B cell (primary cell): Measurements from ENCODE around the gene FBXW9. TPM values are rescaled to one million over a fixed set of nuclear protein-coding genes. Genes with fewer than 3 reads are reported as not detected.

Experiments
- ATAC-seq: fragments of 200-7000 bp; cut with Tn5 transposase; one replicate; pipeline ENCODE4 v1.10.0; 2021; ENCODE audit warnings: low read depth, mild to moderate bottlenecking, moderate number of reproducible peaks, moderate library complexity
- CTCF ChIA-PET: fragments of 350-600 bp; sonication (Branson Sonifier 250); formaldehyde crosslinking; loops from one replicate; lab custom pipeline; 2021; ENCODE audit warnings: antibody characterized with exemption, inconsistent platforms; lab: Charles Lee
- POLR2A ChIA-PET: fragments of 350-600 bp; sonication (Branson Sonifier 250); formaldehyde crosslinking; loops from one replicate; lab custom pipeline; 2021; ENCODE audit warnings: antibody characterized with exemption; lab: Charles Lee
- DNase-seq: peaks from one replicate; pipeline ENCODE4 v3.0.0; 2013
- H2AFZ ChIP-seq: 2 replicates; pipeline ENCODE4 v1.6.1; 2012; ENCODE audit warnings: mild to moderate bottlenecking, low read depth, low read length; ENCODE audit not compliant: insufficient read depth, poor library complexity, severe bottlenecking
- H3K27ac ChIP-seq, 2 donors: 1 replicate in 1 of 2; 2 replicates in 1 of 2; pipeline ENCODE4 v1.5.1; 2012 to 2013; ENCODE audit warnings: low read length in 2 of 2, mild to moderate bottlenecking in 2 of 2, moderate library complexity in 1 of 2
- H3K27me3 ChIP-seq, 4 experiments: fragments of 200-600 bp in 1 of 4; sonication (generic) in 1 of 4; replicated peaks in 1 of 4; 1 replicate in 2 of 4; 2 replicates in 2 of 4; pipeline versions ENCODE4 v1.6.1 to v1.7.0; 2013 to 2016; ENCODE audit warnings: low read length in 3 of 4, mild to moderate bottlenecking in 2 of 4, mixed read lengths in 1 of 4, moderate library complexity in 1 of 4; ENCODE audit not compliant: insufficient read depth in 4 of 4, control insufficient read depth in 3 of 4; ENCODE audit errors: control extremely low read depth in 1 of 4
- H3K36me3 ChIP-seq, 2 experiments: replicated peaks in 1 of 2; 1 replicate in 1 of 2; 2 replicates in 1 of 2; pipeline versions ENCODE4 v1.6.1 to v1.7.1; 2013; ENCODE audit warnings: low read length in 1 of 2; ENCODE audit not compliant: insufficient read depth in 2 of 2, control insufficient read depth in 1 of 2; ENCODE audit errors: control extremely low read depth in 1 of 2, extremely low read depth in 1 of 2
- H3K4me1 ChIP-seq, 2 donors: fragments of 200-600 bp in 1 of 2; sonication (generic) in 1 of 2; 1 replicate in 1 of 2; 2 replicates in 1 of 2; pipeline versions ENCODE4 v1.5.1 to v1.6.1; 2013 to 2017; ENCODE audit warnings: low read length in 2 of 2; ENCODE audit not compliant: control insufficient read depth in 2 of 2, insufficient read depth in 2 of 2
- H3K4me2 ChIP-seq: replicated peaks from 2 replicates; pipeline ENCODE3; 2012; ENCODE audit warnings: mild to moderate bottlenecking, low read depth, low read length; ENCODE audit not compliant: poor library complexity, severe bottlenecking
- H3K4me3 ChIP-seq, 5 experiments: fragments of 200-600 bp in 1 of 5; sonication (generic) in 1 of 5; 1 replicate in 3 of 5; 2 replicates in 2 of 5; pipeline versions ENCODE4 v1.5.1 to v1.7.0; 2011 to 2016; ENCODE audit warnings: low read length in 4 of 5, mild to moderate bottlenecking in 4 of 5, low read depth in 2 of 5, control low read depth in 1 of 5, moderate library complexity in 1 of 5; ENCODE audit not compliant: insufficient read depth in 1 of 5; ENCODE audit errors: control extremely low read depth in 1 of 5, extremely low read depth in 1 of 5
- H3K79me2 ChIP-seq: fragments of 200-600 bp; sonication (generic); one replicate; pipeline ENCODE4 v1.6.0; 2016; ENCODE audit warnings: low read length; ENCODE audit not compliant: control insufficient read depth, insufficient read depth
- H3K9ac ChIP-seq: fragments of 200-600 bp; sonication (generic); 2 replicates; pipeline ENCODE4 v1.6.1; 2017; ENCODE audit warnings: mild to moderate bottlenecking, low read length, moderate library complexity
- H3K9me3 ChIP-seq, 3 donors: one replicate each; pipeline versions ENCODE4 v1.6.1 to v1.7.1; 2013; ENCODE audit warnings: low read length in 2 of 3; ENCODE audit not compliant: control insufficient read depth in 2 of 3, insufficient read depth in 1 of 3; ENCODE audit errors: control extremely low read depth in 1 of 3
- H4K20me1 ChIP-seq: 2 replicates; pipeline ENCODE4 v1.6.0; 2012; ENCODE audit warnings: mild to moderate bottlenecking, low read length; ENCODE audit not compliant: insufficient read depth, control insufficient read depth, poor library complexity, severe bottlenecking
- H3K27ac Mint-ChIP-seq: one replicate; pipeline ENCODE4 v1.8.0; 2021; ENCODE audit warnings: mixed read lengths
- H3K27me3 Mint-ChIP-seq: one replicate; pipeline ENCODE4 v1.8.0; 2021; ENCODE audit warnings: mixed read lengths
- H3K4me1 Mint-ChIP-seq: one replicate; pipeline ENCODE4 v1.8.0; 2021; ENCODE audit warnings: mixed read lengths
- H3K4me3 Mint-ChIP-seq: one replicate; pipeline ENCODE4 v1.8.0; 2021; ENCODE audit warnings: mixed read lengths
- H3K9me3 Mint-ChIP-seq: one replicate; pipeline ENCODE4 v1.8.0; 2022; ENCODE audit warnings: mixed read lengths; ENCODE audit not compliant: insufficient read depth
- EZH2 ChIP-seq: IDR thresholded peaks from 2 replicates; pipeline ENCODE4 v1.6.1; 2012; ENCODE audit warnings: borderline replicate concordance, low read depth, mild to moderate bottlenecking, moderate library complexity, low read length; ENCODE audit not compliant: insufficient read depth, poor library complexity, severe bottlenecking
- WGBS: methylation state at CpG from one replicate; pipeline ENCODE4 v1.1.5; 2013; ENCODE audit warnings: missing lambda C conversion rate; ENCODE audit not compliant: insufficient coverage; 5-methylcytosine and 5-hydroxymethylcytosine counted together
- intact Hi-C: fragments of 100-400 bp; cut with micrococcal nuclease; formaldehyde crosslinking; loops from one replicate; pipeline ENCODE4 v1.10.0; 2022
- polyA plus RNA-seq: library from polyadenylated mRNA; depleted of rRNA; stranded (reverse); fragments of >200 nt; gene quantifications from 2 replicates; pipeline ENCODE4 v1.2.3, GENCODE V29; 2012
- total RNA-seq, 2 donors: library from RNA; stranded (reverse); fragments of 120-200 nt in 1 of 2; gene quantifications; 1 replicate in 1 of 2; 2 replicates in 1 of 2; pipeline versions ENCODE4 v1.2.3 to v1.2.4, GENCODE V29; 2013 to 2022
- TF ChIP-seq, protein P1 (sequence below): fragments of 200-600 bp; IDR thresholded peaks from one replicate; pipeline ENCODE4 v1.8.0; 2022; ENCODE audit warnings: antibody characterized with exemption, mild to moderate bottlenecking

FBXW9 gene
- total and polyA plus RNA-seq, 2 donors (not counting 1 experiment from before 2014, with no cell fraction given) = 4.7 TPM

DNA sequence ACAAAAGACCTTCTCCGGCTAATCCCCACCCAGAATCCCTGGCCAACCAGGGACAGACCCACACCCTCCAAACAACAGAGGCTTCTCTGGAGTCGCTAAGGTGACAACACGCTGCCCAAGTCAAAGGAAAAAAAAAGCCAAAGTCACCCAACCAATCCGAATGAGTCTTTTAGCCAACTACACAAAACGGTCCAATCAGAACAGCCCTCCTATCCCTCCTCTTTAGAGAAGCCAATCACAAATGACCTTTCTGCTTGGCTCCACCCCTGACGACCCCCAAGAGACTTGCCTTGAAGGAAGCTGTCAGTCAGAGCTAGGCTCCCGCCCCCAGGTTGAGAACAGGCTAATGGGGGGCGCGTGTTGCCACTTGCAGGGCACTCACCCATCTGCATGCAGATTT, 6.6 kb upstream of the FBXW9 start:
- Mint-ChIP-seq H3K9me3 (no peaks in the 10 kb centered on the region), H3K4me3 (no peak overlapping the region), H3K27ac (no peak overlapping the region), H3K27me3 (no peaks in the 10 kb centered on the region), H3K4me1 (peaks cover 2% of the 10 kb centered on the region)
- intact Hi-C loops = no loop called here
- no peak for TF ChIP-seq EZH2
- TF ChIP-seq, protein P1, sequence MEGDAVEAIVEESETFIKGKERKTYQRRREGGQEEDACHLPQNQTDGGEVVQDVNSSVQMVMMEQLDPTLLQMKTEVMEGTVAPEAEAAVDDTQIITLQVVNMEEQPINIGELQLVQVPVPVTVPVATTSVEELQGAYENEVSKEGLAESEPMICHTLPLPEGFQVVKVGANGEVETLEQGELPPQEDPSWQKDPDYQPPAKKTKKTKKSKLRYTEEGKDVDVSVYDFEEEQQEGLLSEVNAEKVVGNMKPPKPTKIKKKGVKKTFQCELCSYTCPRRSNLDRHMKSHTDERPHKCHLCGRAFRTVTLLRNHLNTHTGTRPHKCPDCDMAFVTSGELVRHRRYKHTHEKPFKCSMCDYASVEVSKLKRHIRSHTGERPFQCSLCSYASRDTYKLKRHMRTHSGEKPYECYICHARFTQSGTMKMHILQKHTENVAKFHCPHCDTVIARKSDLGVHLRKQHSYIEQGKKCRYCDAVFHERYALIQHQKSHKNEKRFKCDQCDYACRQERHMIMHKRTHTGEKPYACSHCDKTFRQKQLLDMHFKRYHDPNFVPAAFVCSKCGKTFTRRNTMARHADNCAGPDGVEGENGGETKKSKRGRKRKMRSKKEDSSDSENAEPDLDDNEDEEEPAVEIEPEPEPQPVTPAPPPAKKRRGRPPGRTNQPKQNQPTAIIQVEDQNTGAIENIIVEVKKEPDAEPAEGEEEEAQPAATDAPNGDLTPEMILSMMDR = no peak
- WGBS = 82% methylated on average over 9 of the region's 9 CpGs
- Histone ChIP-seq H4K20me1 (no peaks in the 10 kb centered on the region), H3K9me3 (no peaks in the 10 kb centered on the region), H3K4me2 (no peak overlapping the region), H3K27ac (no peak overlapping the region), H3K79me2 (peaks cover 3% of the 10 kb centered on the region), H3K9ac (no peak overlapping the region), H3K36me3 (peaks cover 8 to 54% of the 10 kb centered on the region in 2 experiments), H3K4me1 (no peaks in the 10 kb centered on the region), H3K4me3 (no peak overlapping the region), H2AFZ (no peak overlapping the region), H3K27me3 (no peaks in the 10 kb centered on the region)
- ATAC-seq (no peak), DNase-seq (peak; percentile 40)
- ChIA-PET POLR2A (no interaction called here), CTCF (no interaction called here)

DNA sequence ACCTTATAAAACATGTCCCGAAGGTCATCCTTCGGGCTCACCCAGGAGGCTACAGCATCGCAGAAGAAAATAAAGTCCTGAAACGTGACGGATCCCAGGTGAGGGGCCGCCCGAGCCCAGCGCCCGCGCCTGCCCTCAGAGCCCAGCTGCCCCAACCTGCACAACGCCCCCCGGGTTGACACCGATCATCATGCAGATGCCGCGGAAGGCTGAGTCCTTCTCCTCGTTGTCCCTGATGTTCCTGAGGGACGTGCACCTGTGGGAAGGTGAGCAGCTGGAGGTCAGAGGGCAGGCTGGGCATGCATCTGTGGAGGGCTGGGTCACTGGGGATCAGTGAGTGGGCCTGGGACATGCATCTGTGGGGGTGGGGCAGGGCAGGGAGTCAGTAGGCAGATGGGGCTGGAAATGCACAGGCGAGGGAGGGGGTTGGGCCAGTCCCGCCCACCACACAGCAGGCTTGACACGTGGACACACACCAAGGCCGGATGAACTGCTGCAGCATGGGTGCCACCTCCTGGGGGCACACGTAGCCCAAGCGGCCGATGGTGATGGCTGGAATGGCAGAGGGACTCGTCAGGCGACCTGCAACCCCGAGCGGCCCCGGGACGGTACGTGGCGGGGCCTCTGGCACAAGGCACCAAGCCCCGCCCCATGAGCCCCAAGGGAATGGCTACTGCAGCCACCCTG, 5.3 kb upstream of the FBXW9 start:
- no peaks in the 10 kb centered on the region for H3K27me3 Mint-ChIP-seq
- CTCF ChIA-PET = no interaction called here
- Histone ChIP-seq H2AFZ (no peak overlapping the region), H3K79me2 (peaks cover 3% of the 10 kb centered on the region), H3K4me3 (no peak overlapping the region), H3K27ac (no peak overlapping the region), H3K27me3 (no peaks in the 10 kb centered on the region), H3K9ac (no peak overlapping the region), H3K36me3 (peaks cover 8 to 49% of the 10 kb centered on the region in 2 experiments), H3K4me1 (peaks cover 6 to 7% of the 10 kb centered on the region in 2 donors), H3K4me2 (no peak overlapping the region), H4K20me1 (no peaks in the 10 kb centered on the region), H3K9me3 (no peaks in the 10 kb centered on the region)
- no peak overlapping the region for H3K4me3 Mint-ChIP-seq
- no peaks in the 10 kb centered on the region for H3K9me3 Mint-ChIP-seq
- H3K27ac Mint-ChIP-seq = no peak overlapping the region
- no peak for ATAC-seq
- TF ChIP-seq, protein P1 = no peak
- TF ChIP-seq EZH2 = no peak
- no peak for DNase-seq
- POLR2A ChIA-PET = no interaction called here
- H3K4me1 Mint-ChIP-seq = peaks cover 4% of the 10 kb centered on the region
- 96% methylated on average over 33 of the region's 33 CpGs for WGBS
- intact Hi-C loops = no loop called here
